HCT116 (cell line): ENCODE data around the gene DPF3. TPM values are rescaled to one million over a fixed set of nuclear protein-coding genes. Genes with fewer than 3 reads are reported as not detected.

Experiments used
- ATAC-seq: fragments of 200-7000 bp; cut with Tn5 transposase; 2 replicates; pipeline ENCODE4 v1.9.1; 2020; ENCODE audit warnings: mild to moderate bottlenecking, moderate library complexity
- BruUV-seq: library from RNA; stranded (reverse); fragments of 400-500 nt; replicated peaks from 2 replicates; lab custom pipeline; 2021; lab: Mats Ljungman, UMichigan
- CTCF ChIA-PET: fragments of 300-600 bp; sonication (Branson Sonifier 250); formaldehyde crosslinking; loops from one replicate; lab custom pipeline; 2021; ENCODE audit warnings: antibody characterized with exemption; lab: Charles Lee
- POLR2A ChIA-PET: fragments of 300-600, 350-600 bp; sonication (Branson Sonifier 250); formaldehyde crosslinking; loops from one replicate; lab custom pipeline; 2021; ENCODE audit warnings: antibody characterized with exemption; lab: Charles Lee
- RAD21 ChIA-PET, 2 experiments: fragments of 300-600 bp; sonication (Branson Sonifier 250); formaldehyde crosslinking; loops; one replicate each; lab custom pipeline; 2023; ENCODE audit warnings: low total read pairs in 2 of 2; ENCODE audit not compliant: uncharacterized antibody in 2 of 2, unreplicated experiment in 2 of 2, low non-redundant PET in 1 of 2; lab: Charles Lee
- DNase-seq: peaks from one replicate; pipeline ENCODE4 v3.0.0-alpha.2; 2010; ENCODE audit warnings: low read depth, low spot score
- H2AFZ ChIP-seq: fragments of 200-600 bp; shearing (Covaris generic), sonication (generic); 2 replicates; pipeline ENCODE4 v1.6.1; 2017; ENCODE audit warnings: low read depth, mixed run types, mixed read lengths, antibody characterized with exemption, low read length; ENCODE audit not compliant: poor library complexity, severe bottlenecking
- H3K27ac ChIP-seq: 2 replicates; pipeline ENCODE4 v1.5.1; 2012; ENCODE audit warnings: low read depth, low read length
- H3K27me3 ChIP-seq: fragments of 200-600 bp; sonication (generic); 2 replicates; pipeline ENCODE4 v1.6.1; 2016; ENCODE audit warnings: mixed run types, low read length, mixed read lengths; ENCODE audit not compliant: insufficient read depth
- H3K36me3 ChIP-seq, 2 experiments: fragments of 200-500 bp in 1 of 2; fragments of 200-600 bp in 1 of 2; sonication (Bioruptor generic) in 1 of 2; sonication (generic) in 1 of 2; 2 replicates each; pipeline versions ENCODE4 v1.5.1 to v1.6.1; 2014 to 2016; ENCODE audit warnings: low read length in 2 of 2, inconsistent platforms in 1 of 2, mixed read lengths in 1 of 2, mixed run types in 1 of 2; ENCODE audit not compliant: insufficient read depth in 2 of 2, control insufficient read depth in 1 of 2
- H3K4me1 ChIP-seq, 2 experiments: fragments of 200-600 bp in 1 of 2; sonication (generic) in 1 of 2; 2 replicates each; pipeline versions ENCODE4 v1.5.1 to v1.6.1; 2012 to 2017; ENCODE audit warnings: low read length in 2 of 2, inconsistent platforms in 1 of 2, mild to moderate bottlenecking in 1 of 2, mixed read lengths in 1 of 2, mixed run types in 1 of 2, moderate library complexity in 1 of 2; ENCODE audit not compliant: insufficient read depth in 2 of 2, control insufficient read depth in 1 of 2
- H3K4me2 ChIP-seq: fragments of 200-600 bp; sonication (generic); 2 replicates; pipeline ENCODE4 v1.6.1; 2017; ENCODE audit warnings: mixed run types, low read length, mixed read lengths
- H3K4me3 ChIP-seq, 2 experiments: fragments of 200-600 bp in 1 of 2; sonication (generic) in 1 of 2; replicated peaks in 1 of 2; 2 replicates each; pipeline ENCODE4 v1.5.1; 2011 to 2016; ENCODE audit warnings: low read length in 2 of 2, control low read depth in 1 of 2, low read depth in 1 of 2, mild to moderate bottlenecking in 1 of 2, mixed read lengths in 1 of 2, mixed run types in 1 of 2
- H3K79me2 ChIP-seq: fragments of 200-600 bp; sonication (generic); 2 replicates; pipeline ENCODE4 v1.6.1; 2017; ENCODE audit warnings: mild to moderate bottlenecking, mixed run types, low read length, moderate library complexity, mixed read lengths; ENCODE audit not compliant: insufficient read depth
- H3K9ac ChIP-seq: fragments of 200-600 bp; sonication (generic); 2 replicates; pipeline ENCODE4 v1.6.1; 2016; ENCODE audit warnings: low read length, mixed read lengths
- H3K9me2 ChIP-seq: fragments of 200-600 bp; sonication (generic), shearing (Covaris generic); 2 replicates; pipeline ENCODE4 v1.6.1; 2017; ENCODE audit warnings: mixed run types, mild to moderate bottlenecking, moderate library complexity; ENCODE audit not compliant: insufficient read depth
- H3K9me3 ChIP-seq, 2 experiments: fragments of 200-500 bp in 1 of 2; fragments of 200-600 bp in 1 of 2; sonication (Bioruptor generic) in 1 of 2; sonication (generic) in 1 of 2; 2 replicates each; pipeline ENCODE4 v1.6.1; 2014 to 2017; ENCODE audit warnings: low read length in 2 of 2, mixed read lengths in 2 of 2, inconsistent platforms in 1 of 2, low read depth in 1 of 2, mild to moderate bottlenecking in 1 of 2, mixed run types in 1 of 2, moderate library complexity in 1 of 2; ENCODE audit not compliant: control insufficient read depth in 1 of 2, insufficient read depth in 1 of 2
- H4K20me1 ChIP-seq: fragments of 200-600 bp; sonication (generic), shearing (Covaris generic); 2 replicates; pipeline ENCODE4 v1.6.1; 2017; ENCODE audit warnings: mixed run types, mild to moderate bottlenecking, moderate library complexity; ENCODE audit not compliant: insufficient read depth
- ATF3 ChIP-seq: IDR thresholded peaks from 2 replicates; pipeline ENCODE4 v1.6.1; 2012
- CBX3 ChIP-seq: IDR thresholded peaks from 2 replicates; pipeline ENCODE4 v1.6.1; 2012; ENCODE audit warnings: low read depth
- EGR1 ChIP-seq: IDR thresholded peaks from 2 replicates; pipeline ENCODE4 v1.6.1; 2012; ENCODE audit warnings: low read depth
- ELF1 ChIP-seq: IDR thresholded peaks from 2 replicates; pipeline ENCODE4 v1.6.1; 2012; ENCODE audit warnings: low read depth, borderline replicate concordance
- EZH2 ChIP-seq: fragments of 200-600 bp; sonication (generic); IDR thresholded peaks from 2 replicates; pipeline ENCODE4 v1.6.1; 2017; ENCODE audit warnings: antibody characterized with exemption, mixed run types
- FOSL1 ChIP-seq: IDR thresholded peaks from 2 replicates; pipeline ENCODE4 v1.6.1; 2012; ENCODE audit warnings: low read depth
- JUND ChIP-seq: IDR thresholded peaks from 2 replicates; pipeline ENCODE4 v1.6.1; 2012
- MAX ChIP-seq: IDR thresholded peaks from 2 replicates; pipeline ENCODE4 v1.6.1; 2012
- SIN3A ChIP-seq: IDR thresholded peaks from 2 replicates; pipeline ENCODE4 v1.6.1; 2012; ENCODE audit warnings: low read depth
- SP1 ChIP-seq: IDR thresholded peaks from 2 replicates; pipeline ENCODE4 v1.6.1; 2012; ENCODE audit warnings: low read depth
- TCF7L2 ChIP-seq: IDR thresholded peaks from 2 replicates; pipeline ENCODE4 v1.7.0; 2011; ENCODE audit warnings: borderline replicate concordance, inconsistent platforms; ENCODE audit not compliant: insufficient read depth, insufficient read length; ENCODE audit errors: extremely low read depth
- YY1 ChIP-seq: IDR thresholded peaks from 2 replicates; pipeline ENCODE4 v1.6.1; 2011; ENCODE audit warnings: low read length, low read depth, moderate library complexity, mild to moderate bottlenecking; ENCODE audit not compliant: insufficient replicate concordance; ENCODE audit errors: extremely low read depth
- ZBTB33 ChIP-seq: IDR thresholded peaks from 2 replicates; pipeline ENCODE4 v1.6.1; 2011; ENCODE audit warnings: mild to moderate bottlenecking, low read length, moderate library complexity; ENCODE audit not compliant: insufficient replicate concordance; ENCODE audit errors: extremely low read depth
- intact Hi-C: fragments of 100-400 bp; cut with micrococcal nuclease; formaldehyde crosslinking; loops from 2 replicates; pipeline ENCODE4 v1.10.0; 2022
- total RNA-seq: library from RNA; stranded (reverse); gene quantifications from one replicate; pipeline ENCODE4 v1.2.1, GENCODE V29; 2021; ENCODE audit not compliant: unreplicated experiment

The DPF3 gene
- total RNA-seq, 1 experiment from 2014 or later = 0.27 TPM

GRCh38 chr14:72640911-72641485, 252.9 kb downstream of the DPF3 start (continued):
- TF ChIP-seq EGR1 (no peak), JUND (no peak), FOSL1 (no peak), TCF7L2 (no peak)

- no peaks in the 10 kb centered on the region for H3K9me2 ChIP-seq
- H3K4me2 ChIP-seq = no peak overlapping the region
- no peak for TF ChIP-seq ELF1
- no peak for TF ChIP-seq SP1
- CTCF ChIA-PET = no interaction called here
- H3K27ac ChIP-seq = no peak overlapping the region
- H3K9me3 ChIP-seq = no peaks in the 10 kb centered on the region; a peak in 1 of 4 replicates
- DNase-seq (no peak), ATAC-seq (no peak)
- POLR2A ChIA-PET = no interaction called here
- no peaks in the 10 kb centered on the region for H3K36me3 ChIP-seq
- RAD21 ChIA-PET = no interaction called here
- H3K9ac ChIP-seq = no peak overlapping the region
- intact Hi-C loops = no loop called here
- H2AFZ ChIP-seq = no peak overlapping the region
- BruUV-seq = no TSS peak
- H4K20me1 ChIP-seq = no peaks in the 10 kb centered on the region
- no peaks in the 10 kb centered on the region for H3K79me2 ChIP-seq
- H3K4me3 ChIP-seq = no peak overlapping the region
- peaks cover 28% of the 10 kb centered on the region; the same call in 1 of the 2 replicates for H3K27me3 ChIP-seq
- H3K4me1 ChIP-seq = peaks cover 0 to 8% of the 10 kb centered on the region in 2 experiments; a peak in 1 of 4 replicates
These were observed 255.9 kb downstream of the DPF3 start for GRCh38 chr14:72638021-72638420.

- Histone ChIP-seq H3K36me3 (no peaks in the 10 kb centered on the region), H3K27ac (no peak overlapping the region), H3K4me3 (no peak overlapping the region), H3K9me3 (no peaks in the 10 kb centered on the region; a peak in 1 of 4 replicates), H2AFZ (no peak overlapping the region), H4K20me1 (no peaks in the 10 kb centered on the region), H3K9ac (no peak overlapping the region), H3K79me2 (no peaks in the 10 kb centered on the region), H3K27me3 (peaks cover 35% of the 10 kb centered on the region; the same call in 1 of the 2 replicates), H3K4me1 (peaks cover 0 to 5% of the 10 kb centered on the region in 2 experiments; a peak in 1 of 4 replicates), H3K9me2 (no peaks in the 10 kb centered on the region), H3K4me2 (no peak overlapping the region)
- no peak for TF ChIP-seq ZBTB33
- TF ChIP-seq MAX = no peak
- TF ChIP-seq ATF3 = no peak
- TF ChIP-seq EZH2 = no peak
- no peak for TF ChIP-seq SP1
- no peak for TF ChIP-seq CBX3
- no peak for TF ChIP-seq SIN3A
- TF ChIP-seq YY1 = no peak
- ATAC-seq (no peak), DNase-seq (no peak)
- no TSS peak for BruUV-seq
- ChIA-PET CTCF (no interaction called here), POLR2A (no interaction called here), RAD21 (no interaction called here)
- intact Hi-C loops = no loop called here
These were observed 257.0 kb downstream of the DPF3 start for GRCh38 chr14:72636871-72637270.
